T-helper 2 cell treated with Interferon-gamma antibody and Interleukin-4, amounts not matched to agents 100 ng/mL and 5 ng/mL, for 36 hours (primary cell): ENCODE measurements around the gene MRPL43. TPM values are rescaled to one million over a fixed set of nuclear protein-coding genes. Genes with fewer than 3 reads are reported as not detected.

ENCODE experiments used
- intact Hi-C: fragments of 100-400 bp; cut with micrococcal nuclease; formaldehyde crosslinking; loops from one replicate; pipeline ENCODE4 v1.15.1; 2023
- total RNA-seq: library from RNA; stranded (reverse); gene quantifications from 2 replicates; pipeline ENCODE4 v1.2.3, GENCODE V29; 2022

MRPL43 gene
- total RNA-seq, 1 donor from 2014 or later, result 48.2 TPM

DNA sequence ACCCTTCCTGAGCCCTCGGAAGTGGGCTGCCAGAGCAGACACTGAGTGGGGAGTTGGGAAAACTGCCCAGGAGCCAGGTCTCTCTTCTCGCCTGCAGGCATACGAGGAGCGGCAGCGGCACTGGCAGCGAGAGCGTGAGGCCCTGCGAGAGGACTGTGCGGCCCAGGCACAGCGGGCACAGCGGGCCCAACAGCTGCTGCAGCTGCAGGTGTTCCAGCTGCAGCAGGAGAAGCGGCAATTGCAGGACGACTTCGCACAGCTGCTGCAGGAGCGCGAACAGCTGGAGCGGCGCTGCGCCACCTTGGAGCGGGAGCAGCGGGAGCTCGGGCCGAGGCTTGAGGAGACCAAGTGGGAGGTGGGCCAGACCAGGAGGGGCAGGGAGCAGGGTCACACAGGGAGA is 18.1 kb upstream of the MRPL43 start:
- intact Hi-C loops, result no loop called here

DNA sequence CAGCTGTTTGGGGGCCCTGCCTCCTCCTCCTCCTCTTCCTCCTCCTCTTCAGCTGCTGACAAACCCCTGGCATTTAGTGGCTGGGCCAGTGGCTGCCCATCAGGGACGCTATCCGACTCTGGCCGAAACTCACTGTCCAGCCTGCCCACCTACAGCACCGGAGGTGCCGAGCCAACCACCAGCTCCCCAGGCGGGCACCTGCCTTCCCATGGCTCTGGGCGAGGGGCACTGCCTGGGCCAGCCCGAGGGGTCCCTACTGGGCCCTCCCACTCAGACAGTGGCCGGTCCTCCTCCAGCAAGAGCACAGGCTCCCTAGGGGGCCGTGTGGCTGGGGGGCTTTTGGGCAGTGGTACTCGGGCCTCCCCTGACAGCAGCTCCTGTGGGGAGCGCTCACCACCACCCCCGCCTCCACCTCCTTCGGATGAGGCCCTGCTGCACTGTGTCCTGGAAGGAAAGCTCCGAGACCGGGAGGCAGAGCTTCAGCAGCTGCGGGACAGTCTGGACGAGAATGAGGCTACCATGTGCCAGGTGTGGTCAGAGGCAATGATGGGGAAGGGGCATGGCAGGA is 16.4 kb upstream of the MRPL43 start:
- intact Hi-C loops, result no loop called here

DNA sequence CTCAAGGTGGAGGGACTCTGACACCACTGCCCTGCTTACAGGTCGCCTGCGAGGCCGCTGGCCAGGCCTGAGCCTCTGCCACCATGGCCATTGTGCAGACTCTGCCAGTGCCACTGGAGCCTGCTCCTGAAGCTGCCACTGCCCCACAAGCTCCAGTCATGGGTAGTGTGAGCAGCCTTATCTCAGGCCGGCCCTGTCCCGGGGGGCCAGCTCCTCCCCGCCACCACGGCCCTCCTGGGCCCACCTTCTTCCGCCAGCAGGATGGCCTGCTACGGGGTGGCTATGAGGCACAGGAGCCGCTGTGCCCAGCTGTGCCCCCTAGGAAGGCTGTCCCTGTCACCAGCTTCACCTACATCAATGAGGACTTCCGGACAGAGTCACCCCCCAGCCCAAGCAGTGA is 15.2 kb upstream of the MRPL43 start:
- intact Hi-C loops, result no loop called here

DNA sequence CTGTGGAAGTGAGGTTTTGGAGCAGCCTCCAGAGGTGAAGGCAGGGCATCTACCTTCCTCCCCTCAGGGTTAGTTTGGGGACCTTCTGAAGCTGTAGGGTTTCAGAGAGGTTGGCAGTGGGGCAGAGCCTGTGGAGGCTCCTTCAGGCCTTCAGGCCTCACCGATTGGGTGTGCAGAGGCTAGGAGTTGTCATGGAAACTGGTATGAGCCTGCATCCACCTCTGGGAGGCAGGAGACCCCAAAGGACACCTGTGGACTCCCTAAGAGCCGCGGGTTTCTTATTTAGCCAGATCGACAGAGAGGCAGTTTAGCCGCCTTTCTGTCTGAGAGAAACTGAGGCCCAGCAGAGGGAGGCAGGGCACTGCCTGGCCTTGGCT is 14.3 kb upstream of the MRPL43 start:
- intact Hi-C loops, result no loop called here

DNA sequence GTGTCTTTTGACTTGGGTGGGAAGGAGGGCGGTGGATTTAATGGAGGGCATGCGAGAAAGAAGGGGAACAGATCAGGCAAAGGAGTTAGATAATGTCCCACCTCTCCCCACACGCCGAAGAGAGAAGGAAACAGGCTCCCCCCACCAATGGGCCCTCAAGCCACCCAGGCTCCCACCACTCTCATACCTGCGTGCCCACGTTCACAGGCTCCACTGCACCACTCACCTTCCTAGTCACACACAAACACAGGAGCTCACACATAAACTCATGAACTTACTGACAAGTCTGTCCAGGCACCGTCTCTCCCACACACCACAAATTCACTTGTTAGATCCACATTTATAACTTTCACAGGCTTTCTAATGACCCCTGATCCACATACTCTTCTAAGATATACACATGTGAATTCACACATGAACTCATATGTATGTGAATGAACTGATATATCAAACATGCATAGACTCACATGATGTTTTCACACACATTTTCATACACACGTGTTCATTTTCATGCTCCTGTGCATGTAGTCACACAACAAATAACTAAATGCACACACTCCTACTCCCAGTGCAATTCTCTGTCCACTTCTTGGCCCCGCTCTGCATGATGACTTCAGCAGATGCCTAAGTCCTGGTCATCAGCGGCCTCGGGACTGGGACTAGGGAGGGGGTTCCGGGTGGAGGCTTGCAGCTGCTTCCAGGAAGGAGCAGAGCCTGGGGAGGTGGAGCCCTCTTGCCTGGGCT is 13.8 kb upstream of the MRPL43 start:
- intact Hi-C loops, result no loop called here

DNA sequence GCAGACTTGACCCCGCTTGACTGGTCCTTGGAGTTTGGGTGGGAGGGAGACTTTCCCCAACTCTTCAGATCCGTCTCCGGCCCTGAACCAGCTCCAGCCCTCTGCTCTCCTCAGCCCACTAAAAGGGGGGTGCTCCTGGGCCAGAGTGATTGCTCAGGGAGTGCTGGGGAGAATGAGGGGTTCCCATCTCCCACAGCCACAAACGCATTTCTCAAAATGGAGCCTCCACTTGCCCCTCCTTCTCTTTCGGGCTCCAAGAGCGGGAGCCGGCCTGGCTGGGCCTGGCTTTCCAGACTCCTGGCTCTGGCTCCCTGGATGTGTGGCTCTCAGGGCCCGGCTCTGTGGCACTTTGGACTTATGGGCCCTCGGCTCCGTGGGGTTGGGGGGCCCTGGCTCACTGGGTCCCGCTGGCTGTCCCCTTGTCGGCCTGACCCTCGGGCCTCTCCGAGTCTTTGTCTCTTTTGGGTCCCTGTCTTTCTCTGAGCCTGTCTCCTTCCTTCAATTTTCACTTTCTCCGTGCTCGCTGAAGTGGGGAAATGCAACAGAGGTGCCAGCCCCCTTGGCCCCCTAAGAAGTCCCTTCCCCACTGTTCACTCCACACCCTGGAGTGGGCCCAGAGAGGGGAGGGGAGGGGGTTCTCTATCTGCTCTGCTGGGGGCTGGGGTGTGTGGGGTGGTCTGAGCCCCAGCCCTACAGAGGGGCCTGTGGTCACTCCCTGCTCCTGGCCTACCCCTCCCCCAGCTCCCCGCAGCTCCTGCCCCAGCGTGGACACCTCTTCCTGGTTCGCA is 13.0 kb upstream of the MRPL43 start:
- intact Hi-C loops, result no loop called here

DNA sequence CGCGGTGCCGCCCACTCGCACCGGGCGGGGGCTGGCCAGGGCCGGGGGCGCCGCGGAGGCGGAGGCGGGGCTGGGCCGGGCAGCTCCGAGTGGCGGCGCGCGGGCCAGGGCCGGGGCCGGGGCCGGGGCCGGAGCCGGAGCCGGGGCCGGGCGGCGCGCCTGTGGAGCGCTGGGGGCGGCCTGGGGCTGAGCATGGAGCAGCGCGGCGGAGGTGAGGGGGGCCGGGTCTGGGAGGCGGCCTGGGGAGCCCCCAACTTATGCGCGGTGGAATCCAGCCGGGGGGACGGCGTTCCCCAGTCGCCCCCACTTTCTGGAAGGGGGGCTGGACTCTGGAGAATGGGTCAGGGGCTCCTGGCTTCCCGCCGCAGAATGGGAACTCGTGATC is 12.4 kb upstream of the MRPL43 start, which contains the start of gene LZTS2:
TSS of gene LZTS2 (plus strand) at position 67 of the 385 bp plus-strand sequence. CDS start 2,731 bp downstream, outside the sequence.
- intact Hi-C loops, result loop anchor here (1.0 kb wide), 2 partner anchors 14 to 32 kb away; partner anchors contain the start of genes PDZD7 and SFXN3

DNA sequence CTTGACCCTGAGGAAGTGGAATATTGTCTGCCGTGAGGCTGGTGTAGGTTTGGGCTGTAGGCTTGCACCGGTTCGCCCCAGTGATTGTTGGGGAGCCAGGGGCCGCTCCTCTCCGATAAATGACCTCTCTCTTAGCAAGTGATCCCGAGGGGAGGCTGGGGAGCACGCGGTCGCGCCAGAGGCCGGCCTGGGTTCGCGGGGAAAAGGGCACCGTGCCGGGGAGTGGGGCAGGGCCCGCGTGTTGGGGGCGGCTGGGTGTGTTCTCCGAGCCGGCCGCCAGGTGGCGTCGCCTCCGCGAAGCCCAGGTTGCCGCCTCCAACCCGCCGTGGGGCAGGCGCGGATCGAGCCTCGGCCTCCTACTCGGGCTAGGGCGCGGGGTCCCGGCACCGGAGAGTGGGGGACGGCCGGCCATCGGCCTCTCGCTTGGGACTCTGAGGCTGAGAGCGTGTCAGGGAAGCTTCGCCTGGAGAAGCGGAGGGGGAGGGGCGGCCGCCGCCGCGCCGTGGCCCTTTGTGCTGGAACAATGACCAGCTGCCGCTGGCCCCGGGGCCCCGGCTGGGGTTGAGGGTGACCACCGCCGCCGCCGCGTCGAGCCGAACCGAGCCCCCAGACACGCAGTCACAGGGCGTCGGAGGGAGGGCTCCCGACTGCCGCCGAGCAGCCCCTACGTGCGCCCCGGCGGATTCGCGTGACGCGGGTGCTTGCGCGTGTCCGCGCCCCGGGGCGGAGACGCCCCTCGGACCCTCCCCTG is 11.9 kb upstream of the MRPL43 start:
- intact Hi-C loops, result loop anchor here (1.0 kb wide), 2 partner anchors 14 to 32 kb away; partner anchors contain the start of genes PDZD7 and SFXN3

DNA sequence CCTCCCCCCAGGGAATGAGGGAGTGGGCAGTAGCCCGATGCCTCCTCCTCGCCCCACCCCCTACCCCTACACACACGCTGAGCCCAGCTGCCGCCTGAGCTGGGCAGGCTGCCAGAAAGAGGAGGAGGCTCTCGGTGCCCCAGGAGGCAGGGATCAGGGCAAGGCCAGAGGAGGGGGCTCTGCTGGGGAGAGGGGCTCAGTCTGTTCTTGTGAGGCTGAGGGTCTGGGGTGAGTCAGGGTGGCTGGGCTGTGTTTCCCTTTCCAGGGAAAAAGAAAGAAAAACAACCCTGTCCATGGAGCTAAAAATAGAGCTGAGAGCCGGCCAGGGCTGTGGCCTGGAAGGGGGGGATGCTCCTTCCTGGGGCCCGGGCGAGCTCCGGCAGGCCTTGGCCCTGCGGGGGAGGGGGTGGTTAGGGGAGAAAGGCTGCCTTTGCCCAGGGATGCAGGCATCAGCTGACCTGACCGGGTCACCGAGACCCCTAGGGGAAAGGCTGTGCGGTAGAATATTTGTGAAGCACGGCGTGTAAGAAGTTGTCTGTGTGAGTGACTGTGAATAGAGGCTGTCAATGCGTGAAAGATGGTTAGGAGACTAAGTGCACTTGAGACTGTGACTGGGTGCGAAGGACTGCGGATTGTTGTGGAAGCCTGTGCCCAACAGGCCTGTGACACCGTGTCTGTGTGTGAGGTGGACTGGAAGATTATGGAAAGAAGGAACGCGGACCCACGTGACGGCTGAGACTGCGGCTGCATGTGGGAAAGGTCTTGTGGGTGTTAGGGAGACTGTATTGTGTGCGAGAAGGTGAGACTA is 11.1 kb upstream of the MRPL43 start:
- intact Hi-C loops, result no loop called here

DNA sequence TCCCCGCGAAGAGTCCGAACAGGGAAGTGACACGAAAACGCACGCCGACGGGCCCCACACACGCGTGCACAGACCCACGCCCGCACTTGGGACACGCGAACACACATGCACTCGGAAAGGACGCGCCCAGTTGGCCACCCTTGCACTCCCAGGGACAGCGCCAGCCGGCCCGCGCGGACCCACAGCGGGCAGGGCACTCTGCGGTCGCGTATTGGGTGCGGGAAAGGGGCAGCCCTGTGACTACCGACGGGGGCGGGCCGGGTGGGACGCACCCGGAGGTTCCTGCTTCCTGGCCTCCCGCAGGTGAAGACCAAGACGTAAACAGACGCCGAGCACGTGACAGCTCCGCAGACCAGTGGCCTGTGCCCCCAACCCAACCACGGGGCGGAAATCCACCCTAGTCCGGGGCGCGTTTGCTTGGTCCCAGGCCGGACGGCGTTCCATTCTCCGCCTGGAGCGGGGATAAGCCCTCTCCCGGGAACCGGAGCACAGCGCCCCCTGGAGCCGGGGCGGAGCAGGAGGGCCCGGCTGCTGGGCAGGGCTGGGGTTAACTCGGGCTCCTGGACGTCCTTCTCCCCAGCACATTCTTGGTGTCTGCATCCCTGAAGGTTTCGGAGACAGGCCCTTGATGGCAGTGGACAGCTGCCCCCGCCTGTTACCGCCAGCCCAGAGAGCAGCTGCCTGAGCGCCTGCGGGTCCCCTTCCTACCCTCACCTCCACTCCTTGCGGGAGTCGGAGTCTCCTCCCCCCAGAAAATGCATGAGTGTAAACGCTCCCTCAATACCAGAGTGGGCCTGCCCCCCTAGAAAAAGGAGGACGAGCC is 10.3 kb upstream of the MRPL43 start:
- intact Hi-C loops, result loop anchor here (1.0 kb wide), 2 partner anchors 63 to 84 kb away; no protein-coding TSS in a partner anchor

DNA sequence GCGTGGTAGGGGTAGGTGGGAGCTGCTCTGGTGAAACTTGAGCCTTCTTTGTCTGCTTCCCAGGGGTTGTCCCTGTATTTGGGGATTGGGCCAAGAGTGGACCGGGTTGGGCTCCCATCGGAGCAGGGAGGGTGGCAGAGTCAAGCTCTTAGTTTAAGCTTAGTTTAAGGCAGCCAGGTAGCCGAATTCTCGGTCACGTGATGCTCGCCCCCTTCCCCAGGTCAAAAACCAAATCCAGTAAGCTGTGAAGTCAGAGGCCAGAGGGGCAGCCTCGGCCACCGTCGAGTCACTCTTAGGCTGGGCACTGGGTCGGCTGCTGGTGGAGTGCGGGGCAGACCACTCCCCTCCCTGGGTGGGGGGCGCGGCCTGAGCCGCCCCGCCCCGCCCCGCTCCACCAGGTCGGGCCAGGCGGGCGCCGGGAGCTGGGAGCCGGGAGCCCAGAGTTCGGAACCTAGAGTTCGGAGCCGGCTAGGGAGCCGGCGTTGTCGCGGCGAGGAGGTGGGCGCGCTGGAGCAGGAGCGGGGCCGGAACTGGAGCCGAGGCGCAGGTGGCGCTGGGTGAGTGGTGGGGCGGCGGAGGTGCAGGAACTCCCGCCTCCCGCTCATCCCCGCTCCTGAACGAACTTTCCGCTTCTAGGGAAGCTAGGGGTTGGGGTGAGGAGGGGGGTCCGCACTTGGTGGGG is 9.5 kb upstream of the MRPL43 start:
- intact Hi-C loops, result loop anchor here (1.0 kb wide), 2 partner anchors 63 to 84 kb away; no protein-coding TSS in a partner anchor

DNA sequence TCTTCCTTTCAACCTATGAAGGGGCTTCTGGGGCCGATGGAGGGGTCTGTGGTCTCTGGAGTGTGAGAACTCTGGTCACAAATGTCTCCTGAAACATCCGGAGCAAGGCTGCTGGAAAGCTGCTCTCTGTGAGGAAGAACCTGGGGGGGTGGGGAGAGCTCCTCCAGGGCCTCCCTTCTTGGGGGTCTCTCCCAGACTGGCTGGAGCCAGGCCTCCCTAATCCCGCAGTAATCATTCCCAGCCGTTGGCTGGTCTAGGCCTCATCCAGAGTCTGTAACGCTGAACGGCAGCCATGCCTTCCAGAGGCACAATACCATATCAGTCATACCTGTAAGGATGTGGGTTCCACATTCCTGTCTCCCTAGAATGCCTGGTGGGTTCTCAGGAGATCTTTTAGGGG is 7.9 kb upstream of the MRPL43 start:
- intact Hi-C loops, result no loop called here

DNA sequence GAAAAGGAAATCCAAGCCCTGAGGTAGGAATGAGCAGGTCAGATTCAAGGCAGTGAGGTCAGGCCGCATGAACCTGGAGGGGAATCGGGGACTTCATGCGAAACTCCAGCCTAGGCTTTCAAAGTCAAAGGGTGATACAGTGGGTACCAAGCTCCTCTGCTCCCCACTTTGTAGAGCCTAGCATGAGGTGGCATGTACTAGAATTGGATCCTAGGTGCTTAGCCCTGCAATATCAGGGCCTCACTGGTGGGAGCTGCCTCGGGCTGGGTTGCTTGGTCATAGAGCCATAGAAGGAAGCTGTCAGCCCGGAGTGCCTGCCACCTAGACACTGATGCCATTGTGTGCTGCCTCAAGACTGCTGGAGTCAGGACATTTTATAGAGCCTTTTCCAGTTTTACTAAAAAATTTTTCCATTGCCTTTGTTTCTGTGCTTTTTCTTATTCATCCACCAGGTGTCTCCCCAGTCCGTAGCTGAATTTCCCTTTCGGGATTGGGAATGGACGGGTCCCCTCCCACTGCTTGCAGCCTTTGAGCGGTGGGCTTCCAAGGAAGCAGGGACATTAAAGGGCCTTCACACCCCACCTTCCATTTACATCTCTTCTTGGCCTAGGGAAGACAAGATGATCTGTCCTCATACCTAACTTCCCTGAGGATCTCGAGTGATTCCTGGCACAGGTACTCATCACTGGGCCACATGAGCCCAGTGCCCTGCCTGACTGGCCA is 6.8 kb upstream of the MRPL43 start:
- intact Hi-C loops, result no loop called here

DNA sequence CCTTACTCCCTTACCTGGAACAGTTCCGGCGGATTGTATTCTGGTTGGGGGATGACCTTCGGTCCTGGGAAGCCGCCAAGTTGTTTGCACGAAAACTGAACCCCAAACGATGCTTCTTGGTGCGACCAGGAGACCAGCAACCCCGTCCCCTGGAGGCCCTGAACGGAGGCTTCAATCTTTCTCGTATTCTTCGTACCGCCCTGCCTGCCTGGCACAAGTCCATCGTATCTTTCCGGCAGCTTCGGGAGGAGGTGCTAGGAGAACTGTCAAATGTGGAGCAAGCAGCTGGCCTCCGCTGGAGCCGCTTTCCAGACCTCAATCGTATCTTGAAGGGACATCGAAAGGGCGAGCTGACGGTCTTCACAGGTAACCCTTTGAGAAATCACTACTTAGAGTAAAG is 1.8 kb upstream of the MRPL43 start:
- intact Hi-C loops, result no loop called here

DNA sequence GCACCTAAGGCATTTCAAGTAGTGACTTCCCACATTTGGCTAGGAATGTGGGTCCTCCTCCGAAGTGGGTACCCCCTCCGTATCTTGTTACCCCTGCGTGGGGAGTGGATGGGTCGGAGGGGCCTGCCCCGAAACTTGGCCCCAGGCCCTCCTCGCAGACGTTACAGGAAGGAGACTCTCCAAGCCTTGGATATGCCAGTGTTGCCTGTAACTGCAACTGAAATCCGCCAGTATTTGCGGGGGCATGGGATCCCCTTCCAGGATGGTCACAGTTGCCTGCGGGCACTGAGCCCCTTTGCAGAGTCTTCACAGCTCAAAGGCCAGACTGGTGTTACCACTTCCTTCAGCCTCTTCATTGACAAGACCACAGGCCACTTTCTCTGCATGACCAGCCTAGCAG is 869 bp upstream of the MRPL43 start:
- intact Hi-C loops, result no loop called here

DNA sequence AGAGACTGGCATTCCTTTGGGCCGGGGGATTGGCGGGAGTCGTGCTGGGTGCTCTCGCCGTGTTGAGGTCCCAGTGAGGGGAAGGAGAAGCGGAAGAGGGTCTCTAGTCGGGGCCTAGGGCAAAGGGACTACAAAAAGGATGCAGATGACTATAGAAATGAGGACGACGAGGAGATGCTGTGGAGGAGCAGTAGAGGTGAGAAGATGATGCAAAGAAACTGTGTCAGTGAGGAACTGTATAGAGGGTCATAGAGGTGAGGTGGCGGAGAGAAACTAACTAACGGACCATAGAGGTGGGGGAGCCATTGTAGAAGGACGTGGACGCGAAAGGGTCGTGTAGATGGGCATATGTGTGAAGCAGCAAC is 370 bp upstream of the MRPL43 start:
- intact Hi-C loops, result loop anchor here (1.0 to 2.0 kb wide), 3 partner anchors 17 to 452 kb away; partner anchors contain the start of genes HIF1AN and SLF2

DNA sequence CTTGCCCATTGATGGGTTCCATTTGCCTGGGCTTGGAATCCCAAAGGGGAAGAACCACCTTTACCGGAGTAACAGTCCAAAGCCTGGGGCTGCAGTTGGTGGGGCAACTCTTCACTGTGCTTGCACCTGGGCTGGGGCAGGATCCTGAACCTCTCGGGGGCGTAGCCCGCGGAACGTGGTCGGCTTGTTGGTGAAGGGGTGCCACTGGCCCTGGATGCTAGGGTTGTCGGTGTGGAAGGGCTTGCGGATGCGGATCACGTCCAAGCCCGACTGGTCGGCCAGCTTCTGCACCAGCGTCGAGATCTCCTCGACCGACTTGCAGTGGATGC is 710 bp downstream of the MRPL43 start:
- intact Hi-C loops, result loop anchor here (2.0 kb wide), 2 partner anchors 16 to 74 kb away; partner anchors contain the start of gene SLF2

DNA sequence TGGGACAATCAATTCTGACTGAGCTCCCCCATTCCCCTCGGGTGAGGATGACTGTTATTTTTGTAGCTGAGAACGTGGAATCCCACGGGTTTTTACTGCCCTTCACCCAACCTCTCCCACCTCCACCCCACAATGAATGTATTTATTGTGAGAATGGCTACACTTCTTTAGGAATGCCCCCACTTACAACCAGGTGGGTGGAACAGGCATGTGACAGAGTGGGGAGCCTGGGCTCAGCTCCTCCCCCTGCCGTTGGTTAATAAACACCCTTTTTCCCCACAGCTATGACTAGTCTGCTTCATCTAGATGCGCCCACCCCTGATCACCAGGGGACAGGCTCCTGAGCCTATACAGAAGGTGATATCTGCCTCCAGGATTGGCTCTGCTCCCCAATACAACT is 2.0 kb downstream of the MRPL43 start:
- intact Hi-C loops, result no loop called here
